ENCODE data around the gene MAST2.

DNA sequence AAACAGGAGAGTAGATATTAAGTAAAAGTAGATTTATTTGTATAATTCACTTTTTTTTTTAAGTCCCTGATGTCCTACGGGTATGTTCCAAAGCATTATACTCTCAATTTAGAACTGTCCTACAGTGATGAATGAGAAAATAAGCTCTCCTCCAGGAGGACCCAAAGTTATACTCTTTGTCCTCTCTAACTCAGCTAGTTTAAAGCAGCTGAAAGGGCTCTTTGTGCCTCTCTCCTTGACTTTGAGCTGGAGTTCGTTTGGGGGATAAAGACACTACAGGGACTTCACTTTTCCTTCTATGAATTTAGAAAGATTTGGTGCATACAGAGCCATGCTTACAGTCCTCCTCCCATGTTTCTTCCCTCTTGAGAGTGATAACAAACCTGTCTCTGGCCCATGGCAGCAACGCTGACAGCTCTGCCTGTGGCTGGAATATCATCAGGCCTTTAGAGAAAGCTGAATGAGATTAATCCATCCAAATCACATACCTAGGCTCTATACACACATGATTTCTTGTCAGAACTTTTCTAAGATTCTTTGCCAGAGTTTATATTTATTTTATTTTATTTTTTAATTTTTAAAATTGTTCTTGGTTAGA is 194.7 kb downstream of the MAST2 start:
- TF ChIP-seq, protein P1, sequence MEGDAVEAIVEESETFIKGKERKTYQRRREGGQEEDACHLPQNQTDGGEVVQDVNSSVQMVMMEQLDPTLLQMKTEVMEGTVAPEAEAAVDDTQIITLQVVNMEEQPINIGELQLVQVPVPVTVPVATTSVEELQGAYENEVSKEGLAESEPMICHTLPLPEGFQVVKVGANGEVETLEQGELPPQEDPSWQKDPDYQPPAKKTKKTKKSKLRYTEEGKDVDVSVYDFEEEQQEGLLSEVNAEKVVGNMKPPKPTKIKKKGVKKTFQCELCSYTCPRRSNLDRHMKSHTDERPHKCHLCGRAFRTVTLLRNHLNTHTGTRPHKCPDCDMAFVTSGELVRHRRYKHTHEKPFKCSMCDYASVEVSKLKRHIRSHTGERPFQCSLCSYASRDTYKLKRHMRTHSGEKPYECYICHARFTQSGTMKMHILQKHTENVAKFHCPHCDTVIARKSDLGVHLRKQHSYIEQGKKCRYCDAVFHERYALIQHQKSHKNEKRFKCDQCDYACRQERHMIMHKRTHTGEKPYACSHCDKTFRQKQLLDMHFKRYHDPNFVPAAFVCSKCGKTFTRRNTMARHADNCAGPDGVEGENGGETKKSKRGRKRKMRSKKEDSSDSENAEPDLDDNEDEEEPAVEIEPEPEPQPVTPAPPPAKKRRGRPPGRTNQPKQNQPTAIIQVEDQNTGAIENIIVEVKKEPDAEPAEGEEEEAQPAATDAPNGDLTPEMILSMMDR (conservative IDR thresholded peaks at IDR 0.05; ENCODE audit: low read depth, low read length), result no peak
- no peak for TF ChIP-seq CEBPB (IDR thresholded peaks at IDR 0.05; ENCODE audit: low read depth, low read length)
- no peak for TF ChIP-seq POLR2A (IDR thresholded peaks at IDR 0.05; ENCODE audit: low read depth, low read length)
- TF ChIP-seq RCOR1 (IDR thresholded peaks at IDR 0.05; ENCODE audit: insufficient replicate concordance, low read length), result no peak
- no peak for TF ChIP-seq MAFK (IDR thresholded peaks at IDR 0.05; ENCODE audit: low read depth, low read length)
- TF ChIP-seq CHD1 (IDR thresholded peaks at IDR 0.05; ENCODE audit: low read depth, low read length), result no peak
- TF ChIP-seq FOS (IDR thresholded peaks at IDR 0.05; ENCODE audit: low read depth, low read length), result no peak
- no peak for TF ChIP-seq USF2 (IDR thresholded peaks at IDR 0.05; ENCODE audit: low read depth, low read length)
- no peak for TF ChIP-seq MXI1 (IDR thresholded peaks at IDR 0.05; ENCODE audit: borderline replicate concordance, low read depth, low read length)
- no peak for TF ChIP-seq RAD21 (IDR thresholded peaks at IDR 0.05; ENCODE audit: low read length)
- no peak for TF ChIP-seq MAZ (IDR thresholded peaks at IDR 0.05; ENCODE audit: borderline replicate concordance, low read depth, low read length)
- no peak for TF ChIP-seq NFE2L2 (IDR thresholded peaks at IDR 0.05; ENCODE audit: low read depth, low read length)
- no peak for TF ChIP-seq RFX5 (IDR thresholded peaks at IDR 0.05; ENCODE audit: low read depth, low read length)

Data from IMR-90 (cell line).